GM10266 (cell line): ENCODE measurements around the gene MEGF6.

ENCODE experiments used
- DNase-seq: peaks from one replicate; pipeline ENCODE4 v3.0.0; 2012; ENCODE audit errors: extremely low spot score
- CTCF ChIP-seq: IDR thresholded peaks from 2 replicates; pipeline ENCODE4 v1.5.1; 2012; ENCODE audit warnings: mild to moderate bottlenecking, low read depth; ENCODE audit not compliant: control insufficient read depth, insufficient read depth; ENCODE audit errors: missing control alignments

MEGF6 gene

GRCh38 chr1:3495776-3496745 is 115.2 kb downstream of the MEGF6 start:
- TF ChIP-seq CTCF: no peak
- no peak for DNase-seq

GRCh38 chr1:3494321-3495308 is 116.7 kb downstream of the MEGF6 start:
- TF ChIP-seq CTCF: no peak
- no peak for DNase-seq

- no peak for DNase-seq
- TF ChIP-seq CTCF: no peak
Observed at GRCh38 chr1:3492545-3493246, 118.6 kb downstream of the MEGF6 start.

GRCh38 chr1:3491291-3492246 is 119.7 kb downstream of the MEGF6 start:
- peak; percentile 92 for DNase-seq
- peak; percentile 94 for TF ChIP-seq CTCF

GRCh38 chr1:3490046-3490745 is 121.1 kb downstream of the MEGF6 start:
- no peak for DNase-seq
- no peak for TF ChIP-seq CTCF
